MM.1S (cell line): ENCODE data around the gene TRMT10A.

Source experiments
- DNase-seq: peaks from one replicate; pipeline ENCODE4 v3.0.0-alpha.2; 2015
- H2AFZ ChIP-seq: fragments of 300-600 bp; sonication (generic); 2 replicates; pipeline ENCODE4 v1.6.0; 2016; ENCODE audit warnings: antibody characterized with exemption, low read length
- H3F3A ChIP-seq: fragments of 300-600 bp; sonication (generic); 2 replicates; pipeline ENCODE4 v1.6.1; 2016; ENCODE audit warnings: mild to moderate bottlenecking, antibody characterized with exemption, low read length, moderate library complexity, mixed read lengths; ENCODE audit not compliant: insufficient read depth
- H3K27ac ChIP-seq: fragments of 300-600 bp; sonication (generic); 2 replicates; pipeline ENCODE4 v1.5.1; 2016; ENCODE audit warnings: mild to moderate bottlenecking, low read length
- H3K27me3 ChIP-seq: fragments of 300-600 bp; sonication (generic); replicated peaks from 2 replicates; pipeline ENCODE4 v1.6.0; 2016; ENCODE audit warnings: low read length; ENCODE audit not compliant: insufficient read depth
- H3K36me3 ChIP-seq: fragments of 300-600 bp; sonication (generic); replicated peaks from 2 replicates; pipeline ENCODE4 v1.6.1; 2016; ENCODE audit warnings: mild to moderate bottlenecking, low read length, mixed read lengths; ENCODE audit not compliant: insufficient read depth
- H3K4me1 ChIP-seq: fragments of 300-600 bp; sonication (generic); 2 replicates; pipeline ENCODE4 v1.6.1; 2016; ENCODE audit warnings: low read length, mixed read lengths
- H3K4me2 ChIP-seq: fragments of 300-600 bp; sonication (generic); 2 replicates; pipeline ENCODE4 v1.6.0; 2016; ENCODE audit warnings: low read depth, low read length
- H3K4me3 ChIP-seq: fragments of 300-600 bp; sonication (generic); 2 replicates; pipeline ENCODE4 v1.5.1; 2016; ENCODE audit warnings: low read length, mixed read lengths
- H3K79me2 ChIP-seq: fragments of 300-600 bp; sonication (generic); 2 replicates; pipeline ENCODE4 v1.6.1; 2016; ENCODE audit warnings: mixed run types, low read length, mixed read lengths
- H3K9ac ChIP-seq: fragments of 300-600 bp; sonication (generic); 2 replicates; pipeline ENCODE4 v1.6.1; 2016; ENCODE audit warnings: low read length, mixed read lengths
- H3K9me2 ChIP-seq: fragments of 300-600 bp; sonication (generic); replicated peaks from 2 replicates; pipeline ENCODE4 v1.6.1; 2016; ENCODE audit warnings: mild to moderate bottlenecking, low read length, mixed read lengths; ENCODE audit not compliant: insufficient read depth
- H3K9me3 ChIP-seq: fragments of 300-600 bp; sonication (generic); replicated peaks from 2 replicates; pipeline ENCODE4 v1.6.1; 2016; ENCODE audit warnings: mild to moderate bottlenecking, low read length, mixed read lengths; ENCODE audit not compliant: insufficient read depth
- H4K20me1 ChIP-seq: fragments of 300-600 bp; sonication (generic); 2 replicates; pipeline ENCODE4 v1.6.1; 2016; ENCODE audit warnings: mild to moderate bottlenecking, low read length, moderate library complexity, mixed read lengths; ENCODE audit not compliant: insufficient read depth
- CTCF ChIP-seq: fragments of 300-600 bp; sonication (generic); IDR thresholded peaks from 2 replicates; pipeline ENCODE4 v1.5.1; 2016; ENCODE audit warnings: antibody characterized with exemption, low read length, mixed read lengths
- EZH2 ChIP-seq: fragments of 300-600 bp; sonication (generic); optimal IDR thresholded peaks from 2 replicates; pipeline ENCODE3; 2017; ENCODE audit warnings: low read depth, mild to moderate bottlenecking, antibody characterized with exemption, low read length, mixed read lengths
- EZH2phosphoT487 ChIP-seq: fragments of 300-600 bp; sonication (generic); IDR thresholded peaks from 2 replicates; pipeline ENCODE4 v1.6.1; 2018; ENCODE audit warnings: antibody characterized with exemption, low read length

TRMT10A gene

GRCh38 chr4:99586322-99586721 lies 22.5 kb upstream of the TRMT10A start:
- no peak overlapping the region for H3K27ac ChIP-seq
- H4K20me1 ChIP-seq = no peaks in the 10 kb centered on the region
- no peak overlapping the region for H3K4me2 ChIP-seq
- TF ChIP-seq EZH2phosphoT487 (no peak), CTCF (no peak), EZH2 (no peak)
- no peaks in the 10 kb centered on the region for H3K9me2 ChIP-seq
- H3K4me1 ChIP-seq = no peaks in the 10 kb centered on the region
- no peaks in the 10 kb centered on the region for H3K9me3 ChIP-seq
- no peaks in the 10 kb centered on the region for H3F3A ChIP-seq
- no peaks in the 10 kb centered on the region for H3K36me3 ChIP-seq
- H2AFZ ChIP-seq = no peak overlapping the region
- no peak overlapping the region for H3K4me3 ChIP-seq
- H3K27me3 ChIP-seq = no peaks in the 10 kb centered on the region
- no peak overlapping the region for H3K9ac ChIP-seq
- no peaks in the 10 kb centered on the region for H3K79me2 ChIP-seq
- no peak for DNase-seq

GRCh38 chr4:99585516-99585915 lies 21.7 kb upstream of the TRMT10A start:
- H3K4me3 ChIP-seq = no peak overlapping the region
- H4K20me1 ChIP-seq = no peaks in the 10 kb centered on the region
- no peak overlapping the region for H3K9ac ChIP-seq
- H2AFZ ChIP-seq = no peak overlapping the region
- H3K9me3 ChIP-seq = no peaks in the 10 kb centered on the region
- no peaks in the 10 kb centered on the region for H3K27me3 ChIP-seq
- no peaks in the 10 kb centered on the region for H3K9me2 ChIP-seq
- H3F3A ChIP-seq = no peaks in the 10 kb centered on the region
- no peak overlapping the region for H3K4me2 ChIP-seq
- TF ChIP-seq EZH2 = no peak
- no peak for TF ChIP-seq CTCF
- TF ChIP-seq EZH2phosphoT487 = no peak
- DNase-seq = no peak
- no peaks in the 10 kb centered on the region for H3K36me3 ChIP-seq
- H3K79me2 ChIP-seq = no peaks in the 10 kb centered on the region
- no peak overlapping the region for H3K27ac ChIP-seq
- H3K4me1 ChIP-seq = no peaks in the 10 kb centered on the region

GRCh38 chr4:99578714-99579113 lies 14.9 kb upstream of the TRMT10A start:
- H3K4me1 ChIP-seq = no peaks in the 10 kb centered on the region
- H3K4me2 ChIP-seq = no peak overlapping the region
- H3K36me3 ChIP-seq = no peaks in the 10 kb centered on the region

More at GRCh38 chr4:99578714-99579113, 14.9 kb upstream of the TRMT10A start:
- Histone ChIP-seq H3K9ac (no peak overlapping the region), H3K27me3 (no peaks in the 10 kb centered on the region), H3F3A (no peaks in the 10 kb centered on the region), H4K20me1 (no peaks in the 10 kb centered on the region), H3K4me3 (no peak overlapping the region), H2AFZ (no peak overlapping the region), H3K9me2 (no peaks in the 10 kb centered on the region), H3K9me3 (no peaks in the 10 kb centered on the region), H3K79me2 (no peaks in the 10 kb centered on the region), H3K27ac (no peak overlapping the region)
- DNase-seq = no peak
- TF ChIP-seq EZH2phosphoT487 (no peak), EZH2 (no peak), CTCF (no peak)
